Measurements from ENCODE around the gene ELMO1. TPM values are rescaled to one million over a fixed set of nuclear protein-coding genes. Genes with fewer than 3 reads are reported as not detected.
A peak's percentile ranks its signal among the peaks of the same experiment; 100 is the strongest.

The ELMO1 gene
- total RNA-seq, 1 donor: 508 TPM

DNA sequence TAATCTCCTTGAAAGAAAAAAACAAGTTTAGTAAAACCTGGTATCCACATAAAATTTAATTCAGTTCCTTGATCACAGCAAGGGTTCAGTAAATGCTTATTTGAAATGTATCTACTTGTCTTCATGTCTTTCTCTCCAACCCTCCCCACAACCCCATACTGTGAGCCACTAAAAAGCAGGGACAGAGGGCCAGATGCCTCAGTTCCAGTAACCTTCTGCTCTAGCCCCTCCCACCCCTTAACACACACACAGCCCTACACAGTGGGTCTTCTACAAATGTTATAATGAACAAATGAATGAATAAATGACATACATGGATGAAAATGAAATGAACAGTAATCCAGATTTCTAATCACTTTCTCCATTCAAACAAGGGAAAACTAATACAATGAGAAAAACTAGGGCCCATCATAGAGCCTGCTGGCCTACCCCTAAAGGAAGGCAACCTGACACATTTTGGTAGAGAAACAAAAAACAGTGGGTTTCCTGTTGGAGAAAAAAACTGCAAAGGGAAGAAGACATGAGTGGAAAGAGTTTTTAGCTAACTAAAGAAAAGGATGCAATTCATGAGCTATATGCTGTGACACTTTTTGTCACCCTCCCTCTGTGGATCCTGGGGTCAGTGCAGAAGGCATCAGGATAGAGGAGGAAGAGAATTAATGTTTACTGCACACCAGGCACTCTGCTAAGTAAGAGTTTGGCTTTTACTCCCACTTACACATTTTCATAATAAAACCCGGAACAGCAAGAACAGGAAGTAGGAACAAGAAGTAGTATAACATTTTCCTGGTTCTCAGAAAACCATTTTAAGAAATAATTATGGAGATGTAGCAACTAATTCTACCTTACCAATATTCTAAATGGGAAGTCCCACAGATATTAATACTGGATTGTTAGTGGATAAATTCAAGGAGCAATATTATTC is 38.1 kb downstream of the ELMO1 start:
- DNase-seq (ENCODE audit: low read depth in 2 of 3, low spot score in 2 of 3): no peak

DNA sequence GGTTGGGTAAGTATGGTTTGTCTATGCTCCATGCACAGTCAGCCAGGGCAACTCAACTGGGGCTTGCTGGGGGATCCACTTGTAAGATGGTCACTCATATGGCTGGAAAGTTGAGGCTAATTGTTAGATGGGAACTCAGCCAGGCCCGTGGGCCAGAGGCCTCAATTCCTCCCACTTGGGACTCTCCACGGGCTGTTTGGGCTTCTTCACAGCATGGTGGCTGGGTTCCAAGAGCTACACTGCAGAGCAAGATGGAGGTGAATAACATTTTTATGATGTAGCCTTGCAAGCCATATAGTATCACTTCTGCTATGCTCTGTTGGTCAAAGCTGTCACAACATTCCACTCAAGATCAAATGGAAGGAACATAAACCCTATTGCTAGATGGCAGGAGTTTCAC is 39.2 kb downstream of the ELMO1 start:
- no peak for DNase-seq (ENCODE audit: low read depth in 2 of 3, low spot score in 2 of 3)

GRCh38 chr7:37408291-37409228 is 40.1 kb downstream of the ELMO1 start:
- peak in 2 of 3 donors; percentile 80 to 91 for DNase-seq (ENCODE audit: low read depth in 2 of 3, low spot score in 2 of 3)

- DNase-seq (ENCODE audit: low read depth in 2 of 3, low spot score in 2 of 3): peak in 1 of 3 donors; percentile 41
These were observed 43.0 kb downstream of the ELMO1 start for GRCh38 chr7:37405603-37406122.

DNA sequence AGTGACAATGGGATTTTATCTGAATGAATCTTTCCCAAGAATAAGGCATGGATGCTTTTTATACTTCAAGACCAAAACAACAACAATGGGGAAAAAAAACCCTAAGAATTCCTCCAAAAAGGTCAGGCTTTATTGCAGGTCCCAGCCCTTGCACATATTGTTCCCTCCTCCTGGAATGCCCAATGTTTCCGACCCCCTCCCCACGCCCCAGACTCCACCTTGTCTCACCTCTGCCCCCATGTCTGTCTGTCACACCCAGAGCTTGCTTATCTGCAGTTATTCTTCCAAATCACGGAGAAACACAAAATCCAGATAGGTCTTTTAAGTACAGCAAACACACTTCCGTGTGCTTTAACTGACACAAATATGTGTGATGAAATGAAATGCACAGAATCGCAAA is 43.5 kb downstream of the ELMO1 start:
- DNase-seq (ENCODE audit: low read depth in 2 of 3, low spot score in 2 of 3): no peak

- no peak for DNase-seq (ENCODE audit: low read depth in 2 of 3, low spot score in 2 of 3)
These were observed 48.7 kb downstream of the ELMO1 start for GRCh38 chr7:37399876-37400421.

GRCh38 chr7:37398403-37398802 is 50.3 kb downstream of the ELMO1 start:
- no peak for DNase-seq (ENCODE audit: low read depth in 2 of 3, low spot score in 2 of 3)

DNA sequence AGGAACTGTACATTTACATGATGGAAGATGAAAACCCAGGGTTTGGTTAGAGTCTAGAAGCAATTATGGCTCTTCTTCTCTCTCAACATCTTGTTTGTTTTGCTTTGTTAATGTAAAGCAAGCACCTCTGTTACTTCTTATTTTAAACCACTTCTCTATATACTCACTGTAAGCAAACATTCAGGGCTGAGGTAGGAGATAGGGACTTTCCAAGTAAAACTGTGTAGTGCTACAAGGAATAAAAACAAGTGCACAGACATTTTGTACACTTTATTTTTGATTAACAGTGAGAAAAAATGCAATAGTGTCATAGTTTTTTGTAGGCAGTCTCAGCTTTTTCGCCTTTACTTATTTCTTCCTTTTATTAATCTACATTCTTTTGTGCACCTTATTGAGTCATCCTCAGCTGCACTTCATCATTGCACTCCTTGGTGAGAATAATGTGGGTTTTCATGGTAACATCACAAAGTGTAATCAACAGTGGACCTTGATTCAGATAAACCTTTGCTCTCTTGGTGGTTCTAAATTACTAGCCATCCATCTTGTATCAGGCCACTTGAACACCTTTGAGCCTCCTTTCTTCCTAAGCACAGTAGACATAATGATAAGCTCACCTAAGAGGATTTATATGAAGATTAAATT is 52.9 kb downstream of the ELMO1 start:
- DNase-seq (ENCODE audit: low read depth in 2 of 3, low spot score in 2 of 3): peak in 1 of 3 donors; percentile 63

DNA sequence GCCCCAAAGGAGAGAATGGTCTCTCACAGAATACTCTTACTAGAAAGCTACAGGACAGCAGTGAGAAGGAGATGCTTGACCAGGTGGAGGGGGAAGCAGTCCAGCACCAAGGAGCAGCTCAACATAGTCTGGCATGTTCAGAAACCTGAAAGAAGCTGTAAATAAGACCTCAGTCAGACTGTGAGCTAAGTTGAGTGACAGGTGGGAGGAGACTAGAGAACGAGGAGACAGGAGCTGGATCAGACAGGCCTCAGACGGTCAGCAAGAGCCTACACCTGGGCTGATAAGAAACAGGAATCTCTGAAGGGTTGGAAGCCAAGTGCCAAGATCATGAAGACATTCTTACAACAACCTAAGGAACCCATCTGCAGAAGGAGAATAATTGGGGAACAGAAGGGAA is 54.5 kb downstream of the ELMO1 start:
- no peak for DNase-seq (ENCODE audit: low read depth in 2 of 3, low spot score in 2 of 3)

DNA sequence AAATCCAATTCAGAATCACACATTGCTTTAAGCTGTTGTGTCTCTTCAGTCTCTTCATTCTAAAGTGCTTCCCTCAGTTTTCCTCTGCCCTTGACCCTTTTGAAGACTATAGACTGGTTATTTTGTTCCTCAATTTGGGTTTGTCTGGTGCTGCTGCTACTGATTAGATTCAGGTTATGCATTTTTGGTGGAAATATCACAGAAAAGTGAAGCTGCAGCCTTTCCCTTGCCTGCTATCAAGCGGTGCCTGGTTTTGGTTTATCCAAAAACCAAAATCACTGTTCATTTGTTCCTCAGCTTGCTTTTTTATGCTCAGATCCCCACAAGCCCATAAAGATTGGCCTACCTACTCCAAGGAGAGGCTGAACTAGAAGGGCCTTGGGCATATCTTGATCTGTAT is 55.2 kb downstream of the ELMO1 start:
- no peak for DNase-seq (ENCODE audit: low read depth in 2 of 3, low spot score in 2 of 3)

GRCh38 chr7:37392673-37393017 is 56.0 kb downstream of the ELMO1 start:
- DNase-seq (ENCODE audit: low read depth in 2 of 3, low spot score in 2 of 3): no peak

- DNase-seq (ENCODE audit: low read depth in 2 of 3, low spot score in 2 of 3): peak in 2 of 3 donors; percentile 43 to 69
These were observed 56.6 kb downstream of the ELMO1 start for GRCh38 chr7:37391791-37392672.

DNA sequence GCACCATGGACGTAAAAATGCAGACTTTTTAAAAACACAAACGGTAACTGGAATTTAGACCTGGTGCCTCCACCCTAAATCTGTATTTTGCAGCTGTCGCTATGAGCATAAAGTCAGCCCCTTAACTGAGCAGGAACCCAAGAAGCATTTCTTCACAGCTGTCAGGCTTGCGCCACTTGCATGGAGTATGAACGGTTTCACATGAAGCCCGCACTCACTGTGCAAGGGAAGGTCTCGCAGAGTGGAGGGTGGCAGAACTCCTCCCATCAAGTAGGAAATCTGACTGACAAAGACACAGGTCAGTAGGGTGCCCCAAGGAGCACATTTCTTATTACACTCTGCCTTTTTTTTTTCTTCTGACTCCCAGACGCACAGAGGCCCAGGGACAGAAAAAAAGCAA is 58.5 kb downstream of the ELMO1 start:
- DNase-seq (ENCODE audit: low read depth in 2 of 3, low spot score in 2 of 3): no peak

DNA sequence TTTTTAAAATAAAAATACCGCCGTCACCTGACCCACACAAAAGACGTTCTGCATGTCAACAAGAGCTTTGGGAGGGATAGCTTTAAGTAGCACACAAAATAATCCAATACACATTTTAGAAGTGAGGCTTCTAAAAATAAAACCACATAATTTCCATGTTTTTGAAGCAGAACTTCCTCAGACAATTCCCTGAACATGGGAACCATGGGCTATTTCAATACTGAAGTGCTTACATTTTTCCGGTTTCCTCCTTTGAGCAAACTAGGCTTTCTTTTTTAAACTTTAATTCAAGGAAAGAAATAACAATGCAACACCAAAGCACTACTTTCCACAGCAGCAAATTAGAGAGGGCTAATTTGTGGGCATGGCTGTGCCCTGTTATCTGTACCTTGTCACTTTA is 59.9 kb downstream of the ELMO1 start:
- DNase-seq (ENCODE audit: low read depth in 2 of 3, low spot score in 2 of 3): no peak

- DNase-seq (ENCODE audit: low read depth in 2 of 3, low spot score in 2 of 3): peak in 2 of 3 donors; percentile 54 to 72
These were observed 62.9 kb downstream of the ELMO1 start for GRCh38 chr7:37385787-37386186.

DNA sequence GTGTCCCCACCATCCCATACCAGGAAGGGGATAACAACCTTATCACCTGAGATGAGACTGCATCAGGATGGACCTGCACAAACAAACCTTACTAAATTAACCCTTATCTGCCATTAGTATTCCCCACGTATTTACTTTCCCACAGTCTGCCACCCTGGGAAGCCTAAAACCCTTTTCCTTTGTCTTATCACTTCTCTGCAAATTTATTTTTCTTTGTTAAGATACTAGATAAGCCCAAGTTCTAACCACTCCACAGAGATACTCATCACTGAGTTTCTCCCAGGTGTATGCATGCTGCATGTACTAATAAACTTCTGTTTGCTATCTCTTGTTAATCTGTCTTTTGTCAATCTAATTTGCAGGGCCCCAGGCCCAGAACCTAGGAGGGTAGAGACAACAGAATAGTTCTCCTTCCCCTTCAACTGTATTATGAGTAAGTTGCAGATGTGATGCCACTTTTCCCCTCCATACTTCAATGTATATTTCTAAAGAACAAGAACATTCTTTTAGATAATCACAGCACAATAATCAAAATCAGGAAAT is 66.0 kb downstream of the ELMO1 start:
- no peak for DNase-seq (ENCODE audit: low read depth in 2 of 3, low spot score in 2 of 3)

GRCh38 chr7:37380831-37381230 is 67.8 kb downstream of the ELMO1 start:
- DNase-seq (ENCODE audit: low read depth in 2 of 3, low spot score in 2 of 3): no peak

DNA sequence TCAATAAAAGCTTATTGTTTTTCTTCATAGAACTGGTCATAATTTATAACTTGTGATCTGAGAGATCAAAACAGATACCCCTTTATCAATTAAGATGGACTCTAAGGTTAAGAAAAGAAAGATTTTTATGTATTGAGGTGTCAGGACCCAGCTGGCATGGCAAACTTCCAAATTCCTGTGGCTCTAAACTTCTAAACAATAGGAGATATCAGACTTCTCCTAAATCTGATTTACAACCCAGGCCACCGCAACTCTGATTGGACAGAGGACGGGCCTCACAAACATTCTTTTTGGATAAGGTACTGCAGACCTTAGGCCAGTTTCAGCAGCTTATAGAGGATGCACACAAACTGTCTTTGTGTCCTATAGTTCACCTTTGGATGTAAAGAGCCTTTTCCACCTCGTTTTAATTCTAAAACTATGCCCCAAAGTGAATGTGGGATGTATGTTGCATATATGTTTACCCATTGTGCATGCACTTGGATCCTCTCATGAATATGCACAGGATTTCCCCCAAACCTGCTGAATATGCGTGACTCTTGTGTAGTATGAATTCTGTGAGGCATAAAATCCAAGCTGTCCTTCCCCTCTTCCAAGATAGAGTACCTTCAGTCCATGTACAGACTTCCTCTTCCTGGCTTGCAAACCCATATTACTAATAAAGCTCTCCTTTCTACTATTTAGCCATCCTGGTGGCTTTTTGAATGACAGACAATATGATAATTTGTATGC is 69.0 kb downstream of the ELMO1 start:
- no peak for DNase-seq (ENCODE audit: low read depth in 2 of 3, low spot score in 2 of 3)

GRCh38 chr7:37377231-37377630 is 71.4 kb downstream of the ELMO1 start:
- no peak for DNase-seq (ENCODE audit: low read depth in 2 of 3, low spot score in 2 of 3)
